GM19372 (cell line): ENCODE results near the gene CCDC17.
"Not testable (repeated sequence)": the region's sequence is repeated elsewhere in the genome, so short reads cannot be mapped to it uniquely, and the experiment has no call there.

Source experiments
- ATAC-seq: cut with Tn5 transposase; IDR thresholded peaks from one replicate; pipeline ENCODE4 v1.9.1; 2021; ENCODE audit warnings: mild to moderate bottlenecking, low read depth, moderate library complexity; ENCODE audit not compliant: unreplicated experiment

Gene CCDC17

DNA sequence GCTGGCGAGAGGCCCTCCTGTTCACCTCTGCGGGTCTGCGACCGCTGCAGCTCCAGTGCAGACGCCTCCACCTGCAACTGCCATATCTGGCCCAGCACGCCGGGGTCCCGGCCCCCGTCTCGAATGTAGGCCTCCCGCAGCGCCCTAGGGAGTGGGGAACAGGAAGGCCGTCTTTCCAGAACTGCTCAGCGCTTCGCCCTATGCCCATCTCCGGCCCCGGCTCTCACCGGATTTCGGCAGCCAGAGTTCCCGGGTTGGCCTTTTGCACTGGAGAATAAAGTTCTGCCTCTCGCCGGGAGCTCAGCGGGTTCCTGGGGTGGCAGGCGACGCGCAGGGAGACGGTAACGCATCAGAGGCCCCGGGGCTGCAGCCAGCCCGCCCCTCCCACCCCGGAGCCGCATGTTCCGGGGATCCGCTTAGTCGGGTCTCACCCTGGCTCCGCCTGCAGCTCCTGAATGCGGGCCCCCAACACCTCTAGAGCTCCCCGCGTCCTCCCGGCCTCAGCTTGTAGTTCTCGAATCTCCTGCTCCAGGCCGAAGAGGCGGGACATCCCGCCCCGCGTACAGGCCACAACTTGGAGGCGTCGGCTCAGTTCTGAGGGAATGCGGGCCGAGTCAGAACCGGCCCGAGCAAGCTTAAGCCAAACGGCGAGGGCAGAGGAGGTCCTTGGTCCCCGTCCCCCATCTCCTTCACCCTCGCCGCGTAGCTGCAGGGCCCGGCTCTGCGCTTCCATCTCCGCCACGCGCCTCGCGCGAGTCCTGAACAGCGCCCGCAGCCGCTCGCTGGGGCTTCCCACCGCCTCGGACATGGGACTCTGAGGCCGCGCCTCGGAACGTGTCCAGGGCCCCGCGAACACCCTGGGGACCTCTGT, 1.1 kb downstream of the CCDC17 start:
- ATAC-seq, result no peak

DNA sequence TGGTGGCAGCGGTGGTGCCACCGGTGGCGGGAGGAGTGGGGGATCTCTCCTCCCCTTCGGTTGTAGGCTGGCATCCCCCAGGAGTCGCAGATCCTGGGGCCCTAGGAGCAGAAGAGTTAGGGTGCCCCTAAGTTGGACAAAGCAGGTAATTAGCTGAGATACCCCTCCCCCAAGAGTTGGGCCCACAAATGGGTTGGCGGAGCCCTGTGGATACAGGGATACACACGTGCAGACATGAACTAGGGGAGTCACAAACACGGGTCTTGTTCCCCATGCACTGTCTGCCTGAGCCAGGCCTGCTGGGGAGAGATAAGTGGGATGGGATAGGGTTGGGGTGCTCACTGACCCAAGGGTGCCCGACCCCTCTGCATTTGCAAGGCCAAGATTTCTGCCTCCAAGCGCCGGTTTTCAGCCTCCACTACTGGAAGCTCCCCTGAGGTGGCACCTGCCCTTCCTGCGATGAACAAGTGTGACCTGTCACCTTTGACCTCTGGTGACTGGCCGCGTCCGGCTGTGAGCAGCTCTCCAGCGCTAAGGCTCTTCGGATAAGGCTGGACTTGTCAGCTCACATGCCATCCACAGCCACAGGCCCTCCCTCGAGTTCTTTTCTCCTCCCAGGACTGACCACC, 1.8 kb downstream of the CCDC17 start:
- ATAC-seq, result no peak

DNA sequence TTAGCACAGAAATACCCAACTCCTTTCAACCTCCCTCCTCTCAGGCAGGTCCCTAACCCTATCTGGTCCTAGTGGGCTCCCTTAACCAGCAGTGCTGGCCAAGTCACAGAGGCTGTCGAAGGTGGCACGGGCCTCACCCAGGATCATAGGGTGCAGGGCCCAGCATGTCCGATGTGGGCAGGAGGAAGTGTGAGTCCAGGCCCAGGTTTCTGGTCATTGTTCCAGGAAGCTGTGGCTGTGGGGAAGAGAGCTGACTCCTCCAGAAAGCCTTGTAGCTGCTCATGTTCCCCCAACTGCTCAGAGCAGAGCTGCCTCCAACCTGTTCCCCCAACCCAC, 2.4 kb downstream of the CCDC17 start:
- ATAC-seq, result no peak

DNA sequence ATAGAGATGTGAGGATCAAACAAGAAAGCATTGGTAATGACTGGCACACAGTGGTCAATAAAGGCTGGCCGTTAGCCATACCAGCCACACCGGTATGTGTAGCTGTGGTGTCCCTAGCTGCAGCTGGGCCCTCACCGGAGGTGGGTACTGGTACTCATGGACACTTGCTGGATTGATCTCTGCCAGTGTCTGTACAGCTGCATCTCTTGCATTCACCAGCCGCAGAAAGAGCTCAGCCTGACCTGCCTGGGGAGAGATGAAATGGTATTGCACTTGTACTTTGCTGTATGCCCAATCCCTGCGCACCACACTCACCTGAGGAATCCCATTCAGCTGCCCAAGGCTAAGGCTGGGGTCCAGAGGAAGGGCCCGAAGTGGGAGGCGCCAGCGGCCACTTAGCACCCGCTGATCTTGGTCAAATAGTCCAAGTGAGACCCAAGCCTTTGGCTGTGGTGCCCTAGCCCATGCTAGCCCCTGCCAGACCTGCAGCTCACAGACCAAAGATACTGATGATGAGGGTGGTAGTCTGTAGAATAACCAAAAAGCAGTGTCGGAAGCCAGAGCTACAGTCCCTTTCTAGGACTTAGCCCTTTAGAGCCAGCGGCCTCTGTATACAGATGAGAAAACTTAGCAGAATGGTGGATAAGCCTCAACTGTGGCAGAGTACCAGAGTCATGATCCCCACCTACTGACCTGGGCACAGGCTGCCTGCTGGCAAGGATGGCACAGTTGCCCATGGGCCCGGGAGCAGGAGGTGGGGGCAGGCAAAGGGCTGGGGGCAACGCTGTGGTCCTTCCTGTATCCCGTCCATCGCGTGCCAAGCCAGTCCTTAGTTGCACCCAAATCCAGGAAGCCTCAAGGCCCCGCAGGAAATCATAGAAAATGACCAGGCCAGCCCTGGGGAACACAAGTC, 3.0 kb downstream of the CCDC17 start:
- no peak for ATAC-seq

DNA sequence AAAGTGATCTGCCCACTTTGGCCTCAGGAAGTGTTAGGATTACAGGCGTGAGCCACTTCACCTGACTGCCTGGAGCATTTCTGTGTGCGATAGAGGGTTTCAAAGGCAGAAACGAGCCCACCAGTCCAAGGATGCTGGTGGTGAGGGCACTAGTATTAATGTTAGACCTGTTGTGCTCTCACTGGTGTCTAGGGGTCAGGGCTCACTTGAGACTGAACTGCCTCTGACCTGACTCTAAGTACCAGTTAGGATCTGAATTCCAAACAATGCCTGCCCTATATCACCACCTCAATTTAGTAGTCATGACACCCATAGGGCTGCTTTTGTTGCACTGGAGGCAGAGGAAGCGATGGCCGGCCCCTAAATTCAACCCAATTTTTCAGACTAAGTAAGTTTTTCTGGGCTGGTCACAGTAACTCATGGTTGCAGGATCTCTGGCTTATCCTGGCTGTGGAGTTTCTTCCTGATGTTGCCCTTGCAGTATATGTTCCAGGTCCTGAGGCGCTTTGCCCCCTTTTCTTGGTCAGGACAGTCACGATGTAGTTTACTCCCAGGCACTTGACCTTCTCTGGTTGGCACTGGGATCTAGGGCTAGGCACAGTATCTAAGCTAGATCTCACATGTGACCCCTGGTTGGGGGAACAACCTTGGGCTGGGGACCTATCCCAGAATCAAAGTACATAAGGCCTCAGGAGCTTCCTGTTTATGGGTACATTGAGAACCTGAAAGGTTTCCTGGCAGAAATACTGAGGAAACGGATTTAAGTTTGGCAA, 4.5 kb downstream of the CCDC17 start:
- ATAC-seq, result no peak

DNA sequence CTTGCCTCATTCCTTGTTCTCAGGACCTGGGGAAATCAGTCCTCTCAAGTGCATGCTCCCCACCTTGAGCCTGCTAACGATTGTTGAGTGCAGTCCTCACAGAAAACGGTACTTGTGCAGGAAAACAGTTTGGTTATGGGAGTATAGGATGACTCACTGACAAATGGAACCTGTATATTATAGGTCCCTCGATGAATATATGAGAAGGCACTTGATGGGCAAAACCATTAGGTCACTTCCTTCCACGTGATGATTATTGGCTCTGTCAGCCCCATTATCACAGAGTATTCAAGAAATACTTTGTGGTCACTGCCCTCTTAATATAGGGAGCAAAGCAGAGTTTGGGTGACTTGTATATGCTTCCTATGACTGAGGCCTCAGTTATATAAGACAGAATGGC, 6.2 kb downstream of the CCDC17 start:
- no peak for ATAC-seq

DNA sequence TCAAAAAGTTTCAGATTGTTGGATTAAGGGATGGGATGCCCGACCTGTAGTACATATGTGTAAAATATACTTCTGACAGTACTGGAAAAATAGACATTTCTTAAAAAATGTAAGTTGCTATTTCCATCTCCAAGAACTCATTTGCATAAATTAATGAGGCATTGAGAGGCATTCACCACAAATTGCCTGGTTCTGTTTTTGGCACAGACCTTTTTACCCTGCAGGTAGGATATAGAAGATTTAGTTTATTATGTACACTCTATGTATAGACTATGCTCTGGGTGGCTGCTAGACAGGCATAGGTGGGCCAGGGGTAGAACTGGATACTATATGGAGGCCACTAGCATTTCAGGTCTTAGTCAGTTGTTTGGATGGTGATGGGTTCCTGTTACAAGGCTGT, 8.0 kb downstream of the CCDC17 start:
- no peak for ATAC-seq

DNA sequence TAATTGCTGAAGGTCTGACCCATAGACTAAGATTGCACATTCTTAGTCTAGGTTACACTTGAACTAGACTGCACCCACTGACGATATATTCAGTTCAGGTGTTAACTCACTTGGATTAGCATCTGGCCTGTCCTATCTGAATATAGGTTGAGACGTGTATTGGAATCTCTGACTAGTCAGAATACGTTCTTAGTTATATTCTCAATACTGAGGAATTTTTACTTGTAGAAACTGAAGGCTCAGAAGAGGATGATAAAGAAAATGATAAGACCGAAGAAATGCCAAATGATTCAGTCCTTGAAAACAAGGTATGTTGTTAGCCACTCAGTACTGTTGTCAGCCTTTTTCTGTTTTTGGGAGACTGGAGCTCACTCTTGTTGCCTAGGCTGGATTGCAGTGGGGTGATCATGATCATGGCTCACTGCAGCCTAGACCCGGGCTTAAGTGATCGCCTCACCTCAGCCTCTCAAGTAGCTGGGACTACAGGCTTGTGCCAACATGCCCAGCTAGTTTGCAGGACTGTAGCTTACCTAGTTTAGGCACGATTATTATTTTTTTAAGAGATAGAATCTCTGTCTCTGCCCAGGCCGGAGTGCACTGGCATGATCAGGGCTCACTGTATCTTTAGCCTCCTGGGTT, 10.8 kb downstream of the CCDC17 start:
- no peak for ATAC-seq

DNA sequence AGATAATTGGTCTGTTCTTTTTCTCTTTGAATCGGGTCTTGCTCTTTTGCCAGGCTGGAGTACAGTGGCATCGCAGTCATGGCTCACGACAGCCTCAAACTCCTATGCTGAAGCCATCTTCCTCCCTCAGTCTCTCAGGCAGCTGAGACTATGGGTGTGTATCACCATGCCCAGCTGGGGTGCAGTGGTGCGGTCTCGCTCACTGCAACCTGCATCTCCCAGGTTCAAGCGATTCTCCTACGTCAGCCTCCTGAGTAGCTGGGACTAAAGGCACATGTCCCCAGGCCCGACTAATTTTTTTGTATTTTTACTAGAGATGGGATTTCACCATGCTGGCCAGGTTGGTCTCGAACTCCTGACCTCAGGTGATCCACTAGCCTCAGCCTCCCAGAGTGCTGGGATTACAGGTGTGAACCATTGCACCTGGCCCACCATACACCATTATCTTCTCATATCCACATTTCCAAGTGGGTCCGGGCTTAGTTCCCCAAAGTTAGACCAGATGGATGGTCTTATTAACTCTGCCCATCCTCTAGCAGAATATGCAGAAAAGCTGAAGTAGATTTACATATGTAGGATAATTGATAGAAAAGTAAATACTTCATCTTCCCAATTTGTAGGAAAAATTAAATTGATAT, 13.1 kb downstream of the CCDC17 start:
- ATAC-seq, result no peak

DNA sequence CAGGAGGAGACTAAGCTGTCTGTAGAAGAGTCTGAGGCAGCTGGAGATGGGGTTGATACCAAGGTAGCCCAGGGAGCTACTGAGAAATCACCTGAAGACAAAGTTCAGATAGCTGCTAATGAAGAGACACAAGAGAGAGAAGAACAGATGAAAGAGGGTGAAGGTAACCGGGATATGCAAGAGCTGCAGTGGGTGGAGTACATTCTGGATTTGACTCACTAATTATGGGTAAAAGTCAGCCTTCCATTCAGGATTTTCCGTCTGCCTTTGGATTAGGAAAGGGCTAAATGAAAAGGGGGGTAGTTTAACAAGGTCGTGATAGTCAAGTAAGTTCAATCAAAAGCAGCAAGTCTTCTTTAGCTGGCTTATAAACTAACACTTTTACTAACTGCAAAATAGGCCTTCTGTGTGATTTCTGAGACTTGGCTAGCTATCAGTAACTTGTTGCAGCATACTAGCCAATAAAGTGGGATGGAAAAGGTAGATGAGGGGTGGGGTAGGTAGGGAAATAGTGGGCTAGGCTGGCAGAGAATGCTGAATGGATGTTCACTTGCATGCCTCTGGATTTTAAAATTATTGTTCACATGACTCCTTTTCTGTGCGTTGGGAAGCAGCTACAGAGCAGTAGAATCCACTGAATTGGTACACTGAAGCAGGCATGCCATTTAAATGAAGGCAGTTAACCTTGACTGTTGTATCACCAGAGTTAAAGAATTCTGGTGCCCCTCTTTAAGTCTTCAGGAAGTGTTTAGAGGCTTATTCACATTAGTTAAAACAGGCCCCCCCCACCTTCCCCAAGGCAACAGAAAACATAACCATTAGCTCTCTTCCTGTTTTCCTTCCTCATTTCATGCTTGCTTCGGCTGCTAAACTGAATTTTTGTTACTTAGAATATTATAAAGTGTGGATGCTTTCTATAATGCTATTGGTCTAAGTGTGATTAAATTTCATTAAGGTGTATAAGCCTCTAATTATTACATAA, 15.4 kb downstream of the CCDC17 start:
- ATAC-seq, result no peak

DNA sequence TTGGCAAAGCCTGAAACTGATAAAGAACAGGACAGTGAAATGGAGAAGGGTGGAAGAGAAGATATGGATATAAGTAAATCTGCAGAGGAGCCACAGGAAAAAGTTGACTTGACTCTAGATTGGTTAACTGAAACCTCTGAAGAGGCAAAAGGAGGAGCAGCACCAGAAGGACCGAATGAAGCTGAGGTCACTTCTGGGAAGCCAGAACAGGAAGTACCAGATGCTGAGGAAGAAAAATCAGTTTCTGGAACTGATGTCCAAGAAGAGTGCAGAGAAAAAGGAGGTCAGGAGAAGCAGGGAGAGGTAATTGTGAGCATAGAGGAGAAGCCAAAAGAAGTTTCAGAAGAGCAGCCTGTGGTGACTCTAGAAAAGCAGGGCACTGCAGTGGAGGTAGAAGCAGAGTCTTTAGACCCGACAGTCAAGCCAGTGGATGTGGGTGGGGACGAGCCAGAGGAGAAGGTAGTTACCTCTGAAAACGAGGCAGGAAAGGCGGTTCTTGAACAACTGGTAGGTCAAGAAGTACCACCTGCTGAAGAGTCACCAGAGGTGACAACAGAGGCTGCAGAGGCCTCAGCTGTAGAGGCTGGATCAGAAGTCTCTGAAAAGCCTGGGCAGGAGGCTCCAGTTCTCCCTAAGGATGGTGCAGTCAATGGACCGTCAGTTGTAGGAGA, 16.3 kb downstream of the CCDC17 start:
- no peak for ATAC-seq

DNA sequence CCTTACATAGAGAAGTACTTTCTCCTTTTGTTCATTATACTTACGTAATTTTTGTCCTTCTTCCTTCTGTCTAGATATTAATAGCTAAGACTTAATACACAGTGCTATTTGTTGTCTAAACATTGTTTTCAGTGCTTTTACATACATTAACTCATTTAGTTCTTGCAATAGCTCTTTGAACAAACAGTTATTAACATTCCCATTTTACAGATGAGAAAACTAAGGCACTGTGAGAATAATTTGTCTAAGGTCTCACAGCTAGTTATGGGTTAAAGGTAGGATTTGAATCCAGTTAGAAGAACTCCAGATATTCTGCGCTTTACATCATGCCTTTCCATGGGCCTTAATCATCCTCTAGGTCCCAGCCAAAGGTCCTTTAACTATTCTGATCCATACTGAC, 19.6 kb downstream of the CCDC17 start:
- no peak for ATAC-seq

DNA sequence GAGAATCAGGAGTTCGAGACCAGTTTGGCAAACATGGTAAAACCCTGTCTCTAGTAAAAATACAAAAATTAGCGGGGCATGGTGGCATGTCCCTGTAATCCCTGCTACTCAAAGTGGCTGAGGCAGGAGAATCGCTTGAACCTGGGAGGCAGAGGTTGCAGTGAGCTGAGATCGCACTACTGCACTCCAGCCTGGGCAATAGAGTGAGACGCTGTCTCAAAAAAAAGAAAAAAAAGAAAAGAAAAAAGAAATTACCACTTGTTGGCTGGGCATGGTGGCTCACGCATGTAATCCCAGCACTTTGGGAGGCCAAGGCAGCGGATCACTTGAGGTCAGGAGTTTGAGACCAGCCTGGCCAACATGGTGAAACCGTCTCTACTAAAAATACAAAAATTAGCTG, 27.1 kb downstream of the CCDC17 start:
- not testable (repeated sequence) for ATAC-seq

DNA sequence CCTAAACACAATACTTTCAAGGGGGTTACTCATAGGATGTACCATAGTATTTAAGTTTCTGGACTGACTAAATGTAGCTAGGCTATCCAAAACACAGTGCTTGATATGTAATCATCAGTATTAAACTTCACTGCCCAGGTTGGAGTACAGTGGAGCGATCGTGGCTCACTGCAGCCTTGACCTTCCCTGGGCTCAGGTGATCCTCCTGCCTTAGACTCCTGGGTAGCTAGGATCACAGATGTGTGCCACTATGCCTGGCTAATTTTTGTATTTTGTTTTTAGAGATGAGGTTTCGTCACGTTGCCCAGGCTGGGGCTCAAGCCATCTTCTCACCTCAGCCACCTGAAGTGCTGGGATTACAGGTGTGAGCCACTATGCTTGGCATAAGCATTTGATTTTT, 29.4 kb downstream of the CCDC17 start:
- ATAC-seq, result no peak

DNA sequence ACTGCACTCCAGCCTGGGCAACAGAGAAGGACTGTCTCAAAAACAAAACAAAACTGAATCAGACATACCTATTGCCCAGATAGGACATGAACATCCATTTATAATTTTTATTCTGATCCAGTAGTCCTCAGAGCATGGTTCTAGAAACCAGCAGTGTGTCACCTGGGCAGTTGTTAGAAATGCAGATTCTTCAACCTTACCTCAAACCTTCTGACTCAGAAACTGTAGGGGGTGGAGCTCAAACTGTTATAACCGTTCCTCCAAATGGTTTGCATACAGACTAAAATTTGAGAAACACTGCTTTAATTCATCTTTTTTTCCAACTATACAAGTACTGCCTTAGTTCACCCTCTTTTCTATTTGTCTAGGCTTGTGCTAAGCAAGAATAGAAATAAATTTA, 34.0 kb downstream of the CCDC17 start:
- no peak for ATAC-seq

DNA sequence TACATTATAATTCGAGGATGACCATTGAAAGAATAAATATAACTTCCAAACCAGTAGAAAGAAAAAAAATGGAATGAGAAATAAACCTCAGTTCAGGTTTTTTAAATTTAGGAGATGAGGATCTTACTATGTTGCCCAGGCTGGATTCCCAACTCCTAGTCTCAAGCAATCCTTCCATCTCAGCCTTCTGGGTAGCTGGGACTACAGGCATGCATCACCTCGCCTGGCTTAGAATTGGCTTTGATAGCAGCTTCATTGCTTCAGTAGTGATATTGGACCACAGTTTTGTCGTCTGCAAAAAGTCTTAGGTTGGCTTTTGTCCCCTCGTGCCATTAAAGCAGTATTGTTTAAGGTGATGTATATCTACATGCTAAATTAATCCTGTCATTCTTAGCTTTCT, 37.1 kb downstream of the CCDC17 start:
- no peak for ATAC-seq

DNA sequence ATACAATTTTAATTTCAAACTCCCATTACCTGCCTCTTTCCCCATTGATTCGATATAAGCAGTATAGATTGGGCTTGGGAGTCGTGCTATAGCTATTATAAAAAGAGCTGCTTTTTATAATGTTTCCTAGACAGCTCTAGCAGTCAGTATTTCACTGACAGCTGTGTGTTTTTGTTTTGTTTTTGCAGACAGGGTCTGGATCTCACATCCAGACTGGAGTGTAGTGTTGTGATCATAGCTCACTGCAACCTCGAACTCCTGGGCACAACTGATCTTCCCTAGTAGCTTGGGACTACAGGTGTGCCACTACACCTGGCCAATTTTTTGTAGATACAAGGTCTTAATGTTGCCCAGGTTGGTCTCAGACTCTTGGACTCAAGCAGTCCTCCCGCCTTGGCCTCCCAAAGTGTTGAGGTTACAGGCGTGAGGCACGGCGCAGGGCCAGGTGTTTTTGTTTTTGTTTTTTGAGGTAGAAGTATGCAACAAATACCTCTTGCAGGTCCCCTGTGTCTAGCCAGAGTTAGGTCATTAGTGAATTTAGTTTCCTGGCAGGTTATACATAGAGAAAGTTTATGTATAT, 38.3 kb downstream of the CCDC17 start:
- ATAC-seq, result no peak

DNA sequence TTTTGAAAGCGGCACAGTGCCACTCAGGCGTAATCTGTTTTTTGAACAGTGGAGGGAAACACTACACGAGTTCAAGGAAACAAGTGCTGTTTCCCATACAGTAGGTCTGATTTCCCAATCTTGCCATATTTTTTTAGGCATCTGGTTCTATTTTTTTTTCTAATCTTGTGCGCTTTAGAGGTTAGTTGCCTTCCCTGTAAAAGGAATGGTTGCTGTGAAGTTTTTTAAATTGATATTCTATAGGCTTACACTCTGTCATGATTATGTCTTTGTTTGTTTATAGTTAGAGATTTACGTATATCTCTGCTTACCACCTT, 38.8 kb downstream of the CCDC17 start:
- ATAC-seq, result no peak
